H9 (cell line): ENCODE results near the gene ACACB. TPM values are rescaled to one million over a fixed set of nuclear protein-coding genes. Genes with fewer than 3 reads are reported as not detected.
"Not testable (repeated sequence)": the region's sequence is repeated elsewhere in the genome, so short reads cannot be mapped to it uniquely, and the experiment has no call there.

ENCODE experiments used
- DNase-seq: peaks from one replicate; pipeline ENCODE4 v3.0.0-alpha.2; 2017
- H2AFZ ChIP-seq: one replicate; pipeline ENCODE4 v1.6.1; 2013; ENCODE audit warnings: mild to moderate bottlenecking, low read length, control low read depth, moderate library complexity
- H2AK5ac ChIP-seq: 2 replicates; pipeline ENCODE4 v1.6.1; 2013; ENCODE audit warnings: low read length, control low read depth, mixed read lengths; ENCODE audit not compliant: insufficient read length
- H2BK120ac ChIP-seq: one replicate; pipeline ENCODE4 v1.6.1; 2013; ENCODE audit warnings: low read depth, mild to moderate bottlenecking, low read length, control low read depth, inconsistent platforms; ENCODE audit not compliant: poor library complexity, severe bottlenecking
- H2BK12ac ChIP-seq: 2 replicates; pipeline ENCODE4 v1.6.1; 2013; ENCODE audit warnings: low read length, control low read depth, mixed read lengths, low read depth; ENCODE audit not compliant: insufficient read length
- H2BK15ac ChIP-seq: 2 replicates; pipeline ENCODE4 v1.6.1; 2013; ENCODE audit warnings: low read depth, low read length, control low read depth
- H2BK20ac ChIP-seq: one replicate; pipeline ENCODE4 v1.6.1; 2013; ENCODE audit warnings: low read depth, mild to moderate bottlenecking, low read length, control low read depth, inconsistent platforms; ENCODE audit not compliant: poor library complexity, severe bottlenecking
- H2BK5ac ChIP-seq: 2 replicates; pipeline ENCODE4 v1.6.1; 2013; ENCODE audit warnings: low read length, control low read depth, mixed read lengths; ENCODE audit not compliant: insufficient read length
- H3K14ac ChIP-seq: 2 replicates; pipeline ENCODE4 v1.6.1; 2013; ENCODE audit warnings: low read length, control low read depth; ENCODE audit not compliant: insufficient read depth
- H3K18ac ChIP-seq: 2 replicates; pipeline ENCODE4 v1.6.1; 2013; ENCODE audit warnings: low read depth, mild to moderate bottlenecking, mixed read lengths, low read length, control low read depth; ENCODE audit not compliant: insufficient read length
- H3K23ac ChIP-seq: 2 replicates; pipeline ENCODE4 v1.6.1; 2013; ENCODE audit warnings: low read length, control low read depth, mixed read lengths, low read depth; ENCODE audit not compliant: insufficient read length
- H3K23me2 ChIP-seq: 2 replicates; pipeline ENCODE4 v1.6.1; 2013; ENCODE audit warnings: low read depth, mild to moderate bottlenecking, mixed read lengths, low read length, control low read depth; ENCODE audit not compliant: insufficient read length, poor library complexity, severe bottlenecking
- H3K27ac ChIP-seq: 2 replicates; pipeline ENCODE4 v1.5.1; 2013; ENCODE audit warnings: low read length, control low read depth, mixed read lengths, low read depth; ENCODE audit not compliant: insufficient read length
- H3K27me3 ChIP-seq: 2 replicates; pipeline ENCODE4 v1.6.1; 2013; ENCODE audit warnings: low read length, control low read depth, inconsistent platforms; ENCODE audit not compliant: insufficient read depth
- H3K4ac ChIP-seq: 2 replicates; pipeline ENCODE4 v1.6.1; 2013; ENCODE audit warnings: low read depth, mild to moderate bottlenecking, control low read depth, inconsistent platforms, low read length, moderate library complexity
- H3K4me1 ChIP-seq: 2 replicates; pipeline ENCODE4 v1.6.1; 2013; ENCODE audit warnings: low read length, control low read depth, inconsistent platforms; ENCODE audit not compliant: insufficient read depth
- H3K4me2 ChIP-seq: 2 replicates; pipeline ENCODE4 v1.6.1; 2013; ENCODE audit warnings: low read length, control low read depth, mixed read lengths; ENCODE audit not compliant: insufficient read length, insufficient read depth
- H3K56ac ChIP-seq: 2 replicates; pipeline ENCODE4 v1.6.1; 2013; ENCODE audit warnings: low read depth, mild to moderate bottlenecking, mixed read lengths, low read length, control low read depth; ENCODE audit not compliant: insufficient read length
- H3K79me1 ChIP-seq: 2 replicates; pipeline ENCODE4 v1.6.1; 2013; ENCODE audit warnings: low read depth, mild to moderate bottlenecking, moderate library complexity, low read length, control low read depth, inconsistent platforms; ENCODE audit not compliant: insufficient read depth, poor library complexity, severe bottlenecking
- H3K79me2 ChIP-seq: 2 replicates; pipeline ENCODE4 v1.6.1; 2013; ENCODE audit warnings: low read length, control low read depth, inconsistent platforms; ENCODE audit not compliant: insufficient read depth
- H3K9ac ChIP-seq: 2 replicates; pipeline ENCODE4 v1.6.1; 2013; ENCODE audit warnings: low read length, control low read depth, mixed read lengths; ENCODE audit not compliant: insufficient read length; ENCODE audit errors: extremely low read depth
- H3K9me3 ChIP-seq: one replicate; pipeline ENCODE4 v1.6.1; 2013; ENCODE audit warnings: low read depth, low read length, inconsistent platforms; ENCODE audit not compliant: control insufficient read depth
- H3T11ph ChIP-seq: one replicate; pipeline ENCODE4 v1.6.1; 2013; ENCODE audit warnings: mild to moderate bottlenecking, low read length, control low read depth, inconsistent platforms
- H4K20me1 ChIP-seq: one replicate; pipeline ENCODE4 v1.6.1; 2013; ENCODE audit not compliant: control insufficient read depth, insufficient read length, insufficient read depth
- H4K5ac ChIP-seq: 2 replicates; pipeline ENCODE4 v1.6.1; 2013; ENCODE audit warnings: low read depth, mild to moderate bottlenecking, mixed read lengths, low read length, control low read depth; ENCODE audit not compliant: insufficient read length
- H4K8ac ChIP-seq: replicated peaks from 2 replicates; pipeline ENCODE4 v1.6.1; 2013; ENCODE audit warnings: low read length, control low read depth, mixed read lengths, low read depth; ENCODE audit not compliant: insufficient read length
- H4K91ac ChIP-seq: 2 replicates; pipeline ENCODE4 v1.6.1; 2013; ENCODE audit warnings: low read depth, mild to moderate bottlenecking, moderate library complexity, mixed read lengths, low read length, control low read depth; ENCODE audit not compliant: insufficient read length
- H3K27ac Mint-ChIP-seq, 3 experiments: 2 replicates in 2 of 3; 3 replicates in 1 of 3; pipeline ENCODE4 v1.8.0; 2020 to 2021; ENCODE audit warnings: mixed read lengths in 3 of 3, mild to moderate bottlenecking in 1 of 3, moderate library complexity in 1 of 3
- H3K27me3 Mint-ChIP-seq: 2 replicates; pipeline ENCODE4 v1.8.0; 2021; ENCODE audit warnings: low read depth, mild to moderate bottlenecking, moderate library complexity, mixed read lengths
- H3K36me3 Mint-ChIP-seq, 3 experiments: 2 replicates in 2 of 3; 3 replicates in 1 of 3; pipeline ENCODE4 v1.8.0; 2020 to 2021; ENCODE audit warnings: low read depth in 3 of 3, mixed read lengths in 3 of 3; ENCODE audit not compliant: insufficient read depth in 1 of 3
- H3K4me1 Mint-ChIP-seq, 2 experiments: 2 replicates each; pipeline ENCODE4 v1.8.0; 2020; ENCODE audit warnings: mixed read lengths in 2 of 2
- H3K4me3 Mint-ChIP-seq, 2 experiments: 2 replicates in 1 of 2; 3 replicates in 1 of 2; pipeline ENCODE4 v1.8.0; 2020 to 2021; ENCODE audit warnings: mild to moderate bottlenecking in 2 of 2, mixed read lengths in 2 of 2, moderate library complexity in 1 of 2
- H3K9me3 Mint-ChIP-seq, 2 experiments: 2 replicates in 1 of 2; 3 replicates in 1 of 2; pipeline ENCODE4 v1.8.0; 2020; ENCODE audit warnings: mild to moderate bottlenecking in 2 of 2, mixed read lengths in 2 of 2, moderate library complexity in 1 of 2
- WGBS: extraction: QIAGEN DNeasy Blood & Tissue Kit; methylation state at CpG from one replicate; pipeline ENCODE4 v1.1.7; 2013; ENCODE audit warnings: missing lambda C conversion rate, low lambda C conversion rate, mixed read lengths; ENCODE audit not compliant: insufficient read length; ENCODE audit errors: extremely low coverage; 5-methylcytosine and 5-hydroxymethylcytosine counted together
- total RNA-seq: library from RNA; stranded (reverse); gene quantifications from 2 replicates; pipeline ENCODE4 v1.2.1, GENCODE V29; 2021
- TF ChIP-seq, protein P1 (sequence below): fragments of 200-600 bp; sonication (generic); conservative IDR thresholded peaks from 3 replicates; pipeline ENCODE4 v1.8.0; 2021; ENCODE audit warnings: antibody characterized with exemption, mild to moderate bottlenecking

Gene ACACB
- total RNA-seq, 1 experiment from 2014 or later: 14.2 TPM

DNA sequence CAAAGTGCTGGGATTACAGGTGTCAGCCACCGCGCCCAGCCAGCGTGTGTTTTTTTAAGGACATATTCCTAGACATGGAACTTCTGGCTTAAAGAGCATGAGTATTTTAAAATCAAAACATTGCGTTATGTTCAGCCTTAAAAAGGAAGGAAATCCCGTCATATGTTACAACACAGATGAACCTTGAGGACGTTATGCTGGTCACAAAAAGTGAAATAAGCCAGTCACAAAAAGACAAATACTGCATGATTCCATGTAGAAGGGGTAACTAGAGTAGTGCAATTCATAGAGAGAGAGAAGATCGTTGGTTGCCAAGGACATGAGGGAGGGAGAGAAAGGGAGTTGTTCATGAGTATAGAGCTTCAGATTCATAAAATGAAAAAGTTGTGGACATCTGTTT is 53.9 kb downstream of the ACACB start:
- Histone ChIP-seq H3K56ac (no peak overlapping the region), H3K23ac (no peak overlapping the region), H2BK5ac (no peak overlapping the region), H3K4ac (no peak overlapping the region), H3K4me2 (no peak overlapping the region), H2BK20ac (no peak overlapping the region), H4K5ac (no peak overlapping the region), H3K4me1 (no peaks in the 10 kb centered on the region), H2BK120ac (no peak overlapping the region), H3K9me3 (no peaks in the 10 kb centered on the region), H2BK15ac (no peak overlapping the region), H3T11ph (no peak overlapping the region), H3K14ac (no peak overlapping the region), H3K27me3 (no peaks in the 10 kb centered on the region), H3K23me2 (no peaks in the 10 kb centered on the region), H4K91ac (no peak overlapping the region), H3K79me1 (no peaks in the 10 kb centered on the region), H3K18ac (no peak overlapping the region), H4K8ac (no peak overlapping the region), H3K79me2 (no peaks in the 10 kb centered on the region), H4K20me1 (no peaks in the 10 kb centered on the region), H2BK12ac (no peak overlapping the region), H3K27ac (no peak overlapping the region), H2AK5ac (no peak overlapping the region), H3K9ac (no peak overlapping the region), H2AFZ (no peak overlapping the region)
- TF ChIP-seq, protein P1, sequence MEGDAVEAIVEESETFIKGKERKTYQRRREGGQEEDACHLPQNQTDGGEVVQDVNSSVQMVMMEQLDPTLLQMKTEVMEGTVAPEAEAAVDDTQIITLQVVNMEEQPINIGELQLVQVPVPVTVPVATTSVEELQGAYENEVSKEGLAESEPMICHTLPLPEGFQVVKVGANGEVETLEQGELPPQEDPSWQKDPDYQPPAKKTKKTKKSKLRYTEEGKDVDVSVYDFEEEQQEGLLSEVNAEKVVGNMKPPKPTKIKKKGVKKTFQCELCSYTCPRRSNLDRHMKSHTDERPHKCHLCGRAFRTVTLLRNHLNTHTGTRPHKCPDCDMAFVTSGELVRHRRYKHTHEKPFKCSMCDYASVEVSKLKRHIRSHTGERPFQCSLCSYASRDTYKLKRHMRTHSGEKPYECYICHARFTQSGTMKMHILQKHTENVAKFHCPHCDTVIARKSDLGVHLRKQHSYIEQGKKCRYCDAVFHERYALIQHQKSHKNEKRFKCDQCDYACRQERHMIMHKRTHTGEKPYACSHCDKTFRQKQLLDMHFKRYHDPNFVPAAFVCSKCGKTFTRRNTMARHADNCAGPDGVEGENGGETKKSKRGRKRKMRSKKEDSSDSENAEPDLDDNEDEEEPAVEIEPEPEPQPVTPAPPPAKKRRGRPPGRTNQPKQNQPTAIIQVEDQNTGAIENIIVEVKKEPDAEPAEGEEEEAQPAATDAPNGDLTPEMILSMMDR: no peak
- no CpG with 5 or more reads among the region's 7 CpGs for WGBS
- DNase-seq: no peak
- Mint-ChIP-seq H3K4me1 (no peaks in the 10 kb centered on the region), H3K4me3 (no peak overlapping the region), H3K27me3 (0 out of 2 replicates have a peak, but pooled peaks cover 2% of the 10 kb centered on the region), H3K36me3 (peaks cover 21 to 43% (median 41%) of the 10 kb centered on the region in 3 experiments), H3K9me3 (no peaks in the 10 kb centered on the region), H3K27ac (no peak overlapping the region)

DNA sequence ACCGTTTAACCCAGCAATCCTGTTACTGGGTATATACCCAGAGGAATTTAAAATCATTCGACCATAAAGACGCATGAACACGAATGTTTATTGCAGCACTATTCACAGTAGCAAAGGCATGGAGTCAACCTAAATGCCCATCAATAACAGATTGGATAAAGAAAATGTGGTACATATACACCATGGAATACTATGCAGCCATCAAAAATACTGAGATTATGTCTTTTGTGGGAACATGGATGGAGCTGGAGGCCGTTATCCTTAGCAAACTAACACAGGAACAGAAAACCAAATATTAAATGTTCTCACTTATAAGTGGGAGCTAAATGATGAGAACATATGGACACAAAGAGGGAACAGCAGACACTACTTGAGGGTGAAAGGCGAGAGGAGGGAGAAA is 56.4 kb downstream of the ACACB start:
- not testable (repeated sequence) for H2BK120ac ChIP-seq, H3K27ac Mint-ChIP-seq, H2AK5ac ChIP-seq, H2BK20ac ChIP-seq, H3K9me3 ChIP-seq, H3K27me3 Mint-ChIP-seq, H4K91ac ChIP-seq, H3K4ac ChIP-seq, H3K23me2 ChIP-seq, H3K4me1 ChIP-seq, H3K9ac ChIP-seq, H3K4me1 Mint-ChIP-seq, H3K9me3 Mint-ChIP-seq, H3K4me3 Mint-ChIP-seq, H3K79me2 ChIP-seq, H3K79me1 ChIP-seq, H4K5ac ChIP-seq, H3K56ac ChIP-seq, H2BK15ac ChIP-seq, H2BK5ac ChIP-seq, H3K18ac ChIP-seq, H3K14ac ChIP-seq, H2AFZ ChIP-seq, H4K20me1 ChIP-seq, H4K8ac ChIP-seq, H3T11ph ChIP-seq, H3K23ac ChIP-seq, H2BK12ac ChIP-seq, H3K4me2 ChIP-seq, H3K27me3 ChIP-seq, H3K27ac ChIP-seq, DNase-seq
- WGBS: no CpG with 5 or more reads among the region's 6 CpGs
- H3K36me3 Mint-ChIP-seq: peaks cover 23 to 46% (median 41%) of the 10 kb centered on the region in 3 experiments
